GM10847 (cell line): ENCODE data around the gene SLC25A52.

Source experiments
- POLR2A ChIP-seq: IDR thresholded peaks from 2 replicates; pipeline ENCODE4 v1.6.1; 2011; ENCODE audit not compliant: insufficient read length; ENCODE audit errors: extremely low read depth

Gene SLC25A52

GRCh38 chr18:31711365-31712172, 49.1 kb downstream of the SLC25A52 start:
- no peak for TF ChIP-seq POLR2A

- no peak for TF ChIP-seq POLR2A
These were observed 49.9 kb downstream of the SLC25A52 start for GRCh38 chr18:31710826-31711225.
